Endothelial cell (in vitro differentiated cells): ENCODE results near the gene CBLIF. TPM values are rescaled to one million over a fixed set of nuclear protein-coding genes. Genes with fewer than 3 reads are reported as not detected.
"Not testable (repeated sequence)": the region's sequence is repeated elsewhere in the genome, so short reads cannot be mapped to it uniquely, and the experiment has no call there.

Source experiments
- DNase-seq: peaks from one replicate; pipeline ENCODE4 v3.0.0; 2021; ENCODE audit warnings: low spot score
- H3K27ac Mint-ChIP-seq: one replicate; pipeline ENCODE4 v1.8.0; 2021; ENCODE audit warnings: mixed read lengths, inconsistent platforms; ENCODE audit not compliant: unreplicated experiment
- H3K27me3 Mint-ChIP-seq: one replicate; pipeline ENCODE4 v1.8.0; 2021; ENCODE audit warnings: mild to moderate bottlenecking, moderate library complexity, mixed read lengths, inconsistent platforms; ENCODE audit not compliant: unreplicated experiment
- H3K36me3 Mint-ChIP-seq: one replicate; pipeline ENCODE4 v1.8.0; 2021; ENCODE audit warnings: mild to moderate bottlenecking, low read depth, mixed read lengths, inconsistent platforms; ENCODE audit not compliant: unreplicated experiment
- H3K4me1 Mint-ChIP-seq: one replicate; pipeline ENCODE4 v1.8.0; 2021; ENCODE audit warnings: mild to moderate bottlenecking, mixed read lengths, inconsistent platforms; ENCODE audit not compliant: unreplicated experiment
- H3K4me3 Mint-ChIP-seq: one replicate; pipeline ENCODE4 v1.8.0; 2021; ENCODE audit warnings: mild to moderate bottlenecking, mixed read lengths, inconsistent platforms; ENCODE audit not compliant: unreplicated experiment
- H3K9me3 Mint-ChIP-seq: one replicate; pipeline ENCODE4 v1.8.0; 2021; ENCODE audit warnings: mixed read lengths, inconsistent platforms; ENCODE audit not compliant: unreplicated experiment
- CTCF ChIP-seq: fragments of 200-600 bp; sonication (generic); IDR thresholded peaks from one replicate; pipeline ENCODE4 v1.5.0; 2021; ENCODE audit warnings: antibody characterized with exemption; ENCODE audit not compliant: unreplicated experiment
- total RNA-seq: library from RNA; stranded (reverse); fragmentation: NEBNext Ultra II Directional; extraction: Animal tissue kit (Norgen Biotek cat#: 25700); gene quantifications from one replicate; pipeline ENCODE4 v1.2.1, GENCODE V29; 2021; ENCODE audit not compliant: unreplicated experiment

The CBLIF gene
- total RNA-seq, 1 donor from 2014 or later: not detected

- H3K4me3 Mint-ChIP-seq: peak overlapping the region; percentile 26
- no peak for DNase-seq
- H3K27me3 Mint-ChIP-seq: peaks cover 9% of the 10 kb centered on the region
- peaks cover 86% of the 10 kb centered on the region for H3K36me3 Mint-ChIP-seq
- TF ChIP-seq CTCF: no peak
- H3K9me3 Mint-ChIP-seq: no peaks in the 10 kb centered on the region
- peaks cover 64% of the 10 kb centered on the region for H3K4me1 Mint-ChIP-seq
- H3K27ac Mint-ChIP-seq: peak overlapping the region; percentile 49
These were observed 53.7 kb downstream of the CBLIF start for GRCh38 chr11:59791639-59792038.

- H3K27me3 Mint-ChIP-seq: peaks cover 4% of the 10 kb centered on the region
- no peak for TF ChIP-seq CTCF
- H3K4me3 Mint-ChIP-seq: peak overlapping the region; percentile 62
- H3K9me3 Mint-ChIP-seq: no peaks in the 10 kb centered on the region
- H3K4me1 Mint-ChIP-seq: peaks cover 60% of the 10 kb centered on the region
- peak; percentile 16 for DNase-seq
- H3K27ac Mint-ChIP-seq: peak overlapping the region; percentile 93
- H3K36me3 Mint-ChIP-seq: peaks cover 73% of the 10 kb centered on the region
These were observed 57.5 kb downstream of the CBLIF start for GRCh38 chr11:59787816-59788215.

- no peak for TF ChIP-seq CTCF
- no peak for DNase-seq
- peak overlapping the region; percentile 93 for H3K27ac Mint-ChIP-seq
- H3K9me3 Mint-ChIP-seq: no peaks in the 10 kb centered on the region
- H3K4me1 Mint-ChIP-seq: peaks cover 54% of the 10 kb centered on the region
- H3K36me3 Mint-ChIP-seq: peaks cover 70% of the 10 kb centered on the region
- H3K27me3 Mint-ChIP-seq: no peaks in the 10 kb centered on the region
- peak overlapping the region; percentile 62 for H3K4me3 Mint-ChIP-seq
These were observed 58.1 kb downstream of the CBLIF start for GRCh38 chr11:59787255-59787588.

GRCh38 chr11:59785818-59786217 lies 59.5 kb downstream of the CBLIF start:
- no peak for TF ChIP-seq CTCF
- no peaks in the 10 kb centered on the region for H3K27me3 Mint-ChIP-seq
- no peak overlapping the region for H3K4me3 Mint-ChIP-seq
- peaks cover 69% of the 10 kb centered on the region for H3K36me3 Mint-ChIP-seq
- peaks cover 49% of the 10 kb centered on the region for H3K4me1 Mint-ChIP-seq
- no peak overlapping the region for H3K27ac Mint-ChIP-seq
- DNase-seq: no peak
- H3K9me3 Mint-ChIP-seq: no peaks in the 10 kb centered on the region

GRCh38 chr11:59784441-59784840 lies 60.9 kb downstream of the CBLIF start:
- H3K4me3 Mint-ChIP-seq: peak overlapping the region; percentile 17
- H3K27ac Mint-ChIP-seq, H3K27me3 Mint-ChIP-seq, H3K9me3 Mint-ChIP-seq, DNase-seq: not testable (repeated sequence)
- peaks cover 57% of the 10 kb centered on the region for H3K4me1 Mint-ChIP-seq
- peaks cover 72% of the 10 kb centered on the region for H3K36me3 Mint-ChIP-seq
